ENCODE data around the gene PAK1. TPM values are rescaled to one million over a fixed set of nuclear protein-coding genes. Genes with fewer than 3 reads are reported as not detected.

PAK1 gene
- total and polyA plus RNA-seq, 10 of the 15 experiments (the other 5 are each of a cell fraction or from before 2014, with no cell fraction given), result 43.8 to 321 (median 110) TPM

GRCh38 chr11:77418971-77419597 is 54.8 kb downstream of the PAK1 start:
- H3K4me1 ChIP-seq (ENCODE audit: control insufficient read depth, insufficient read depth, low read length), result peaks cover 8% of the 10 kb centered on the region
- H3K9ac ChIP-seq (ENCODE audit: control insufficient read depth, insufficient read depth, low read length), result no peak overlapping the region
- no peaks in the 10 kb centered on the region for H4K20me1 ChIP-seq (ENCODE audit: control insufficient read depth, insufficient read depth)
- 0 out of 4 replicates have a peak, but pooled peaks cover 0 to 3% of the 10 kb centered on the region in 2 experiments for H3K36me3 ChIP-seq (ENCODE audit: control insufficient read depth in 2 of 2, insufficient read depth in 2 of 2, low read length in 1 of 2)
- ChIA-PET SMC1A (ENCODE audit: uncharacterized antibody, unreplicated experiment) (interaction anchor here (0.6 to 2.7 kb wide), 13 partner anchors 8 to 52 kb away, joined by 3 to 20 read pairs (median 5); no protein-coding TSS in a partner anchor), CTCF (interaction anchor here (0.8 to 1.8 kb wide), 6 partner anchors 12 to 129 kb away, joined by 3 to 7 read pairs (median 4); no protein-coding TSS in a partner anchor), POLR2A (interaction anchor here (0.7 to 1.5 kb wide), 7 partner anchors 8 to 55 kb away, joined by 3 to 4 read pairs (median 3); no protein-coding TSS in a partner anchor), RAD21 (ENCODE audit: unreplicated experiment) (interaction anchor here (0.7 to 3.5 kb wide), 10 partner anchors 12 to 129 kb away, joined by 3 to 36 read pairs (median 4); partner anchors contain the start of gene PAK1)
- peak overlapping the region; percentile 31; the same call in 1 of the 2 replicates for H3K4me3 ChIP-seq
- intact Hi-C loops (cut with micrococcal nuclease; ENCODE audit: unreplicated experiment), result loop anchor here (2.0 kb wide), 2 partner anchors 30 to 38 kb away; no protein-coding TSS in a partner anchor
- 35% methylated on average over 3 of the region's 3 CpGs for WGBS (ENCODE audit: insufficient coverage, insufficient replicate concordance, low lambda C conversion rate, missing lambda C conversion rate)
- no TSS peak for BruUV-seq (replicated peaks)
- DNase-seq (ENCODE audit: low read depth, low spot score) (no peak), FAIRE-seq (no peak), ATAC-seq (peak; percentile 75)
- peak overlapping the region; percentile 48 for H3K4me2 ChIP-seq (ENCODE audit: control insufficient read depth, insufficient read depth)
- H3K79me2 ChIP-seq (ENCODE audit: control insufficient read depth, insufficient read depth, low read length), result peaks cover 23% of the 10 kb centered on the region
- H3K9me3 ChIP-seq (replicated peaks; ENCODE audit: control insufficient read depth, insufficient read depth, low read length), result no peaks in the 10 kb centered on the region
- no peak for TF ChIP-seq IKZF1 (conservative IDR thresholded peaks at IDR 0.05)
- 0 out of 4 replicates have a peak, but pooled peaks of 1 of the 2 experiments have one; percentile 6 for TF ChIP-seq IKZF2 (IDR thresholded peaks at IDR 0.05)
- no peak for TF ChIP-seq RELB (IDR thresholded peaks at IDR 0.05; ENCODE audit: low read depth)
- TF ChIP-seq ZBTB33 (IDR thresholded peaks at IDR 0.05), result no peak
- TF ChIP-seq RUNX3 (IDR thresholded peaks at IDR 0.05; ENCODE audit: low read length), result peak; percentile 15; the same call in 1 of the 2 replicates
- TF ChIP-seq RAD21 (IDR thresholded peaks at IDR 0.05; ENCODE audit: insufficient read depth, low read depth, low read length), result no peak
- TF ChIP-seq RAD51 (IDR thresholded peaks at IDR 0.05), result 0 out of 2 replicates have a peak, but pooled peaks have one; percentile 7
- H2AFZ ChIP-seq (ENCODE audit: control insufficient read depth, low read depth, low read length), result no peak overlapping the region
- H3K27me3 ChIP-seq (replicated peaks in 1 of 2; ENCODE audit: control insufficient read depth in 2 of 2, insufficient read depth in 2 of 2, low read length in 1 of 2), result no peaks in the 10 kb centered on the region
- peak overlapping the region; percentile 67 for H3K27ac ChIP-seq (ENCODE audit: control insufficient read depth, insufficient read depth)
- in situ Hi-C loops (cut with MboI), result no loop called here

All from GM12878 (cell line).